ENCODE results near the gene RUNX2. TPM values are rescaled to one million over a fixed set of nuclear protein-coding genes. Genes with fewer than 3 reads are reported as not detected.

RUNX2 gene
- total RNA-seq, 3 donors from 2014 or later = 2.0 to 4.4 (median 3.4) TPM

DNA sequence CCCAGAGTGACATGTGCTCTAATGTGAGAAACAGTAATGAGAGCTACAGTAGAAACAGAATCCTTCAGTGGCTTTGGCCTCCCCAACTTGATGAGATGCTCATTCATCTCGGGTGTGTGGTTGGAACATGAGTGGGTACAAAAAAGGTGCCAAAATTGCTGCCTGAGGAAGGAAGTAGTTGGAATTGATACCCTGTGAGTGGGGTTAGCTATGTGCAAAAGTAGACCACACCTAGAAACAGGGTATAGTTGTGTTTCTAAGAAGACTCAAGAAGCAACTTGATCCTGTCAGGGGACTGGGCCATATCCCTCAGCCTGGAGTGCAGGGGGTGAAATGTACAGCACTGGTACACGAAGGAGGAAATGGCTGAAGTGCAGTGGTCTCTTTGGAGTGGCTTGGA, 256.0 kb downstream of the RUNX2 start:
- Histone ChIP-seq H3K4me3 (no peak overlapping the region), H3K36me3 (ENCODE audit: low read depth) (no peaks in the 10 kb centered on the region), H3K4me1 (ENCODE audit: low read depth) (no peaks in the 10 kb centered on the region), H3K9me3 (no peaks in the 10 kb centered on the region)
- intact Hi-C loops (cut with DNase I, micrococcal nuclease) = no loop called here
- DNase-seq (no peak), ATAC-seq (no peak)
- TF ChIP-seq, protein P1, sequence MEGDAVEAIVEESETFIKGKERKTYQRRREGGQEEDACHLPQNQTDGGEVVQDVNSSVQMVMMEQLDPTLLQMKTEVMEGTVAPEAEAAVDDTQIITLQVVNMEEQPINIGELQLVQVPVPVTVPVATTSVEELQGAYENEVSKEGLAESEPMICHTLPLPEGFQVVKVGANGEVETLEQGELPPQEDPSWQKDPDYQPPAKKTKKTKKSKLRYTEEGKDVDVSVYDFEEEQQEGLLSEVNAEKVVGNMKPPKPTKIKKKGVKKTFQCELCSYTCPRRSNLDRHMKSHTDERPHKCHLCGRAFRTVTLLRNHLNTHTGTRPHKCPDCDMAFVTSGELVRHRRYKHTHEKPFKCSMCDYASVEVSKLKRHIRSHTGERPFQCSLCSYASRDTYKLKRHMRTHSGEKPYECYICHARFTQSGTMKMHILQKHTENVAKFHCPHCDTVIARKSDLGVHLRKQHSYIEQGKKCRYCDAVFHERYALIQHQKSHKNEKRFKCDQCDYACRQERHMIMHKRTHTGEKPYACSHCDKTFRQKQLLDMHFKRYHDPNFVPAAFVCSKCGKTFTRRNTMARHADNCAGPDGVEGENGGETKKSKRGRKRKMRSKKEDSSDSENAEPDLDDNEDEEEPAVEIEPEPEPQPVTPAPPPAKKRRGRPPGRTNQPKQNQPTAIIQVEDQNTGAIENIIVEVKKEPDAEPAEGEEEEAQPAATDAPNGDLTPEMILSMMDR (IDR thresholded peaks at IDR 0.05) = no peak

DNA sequence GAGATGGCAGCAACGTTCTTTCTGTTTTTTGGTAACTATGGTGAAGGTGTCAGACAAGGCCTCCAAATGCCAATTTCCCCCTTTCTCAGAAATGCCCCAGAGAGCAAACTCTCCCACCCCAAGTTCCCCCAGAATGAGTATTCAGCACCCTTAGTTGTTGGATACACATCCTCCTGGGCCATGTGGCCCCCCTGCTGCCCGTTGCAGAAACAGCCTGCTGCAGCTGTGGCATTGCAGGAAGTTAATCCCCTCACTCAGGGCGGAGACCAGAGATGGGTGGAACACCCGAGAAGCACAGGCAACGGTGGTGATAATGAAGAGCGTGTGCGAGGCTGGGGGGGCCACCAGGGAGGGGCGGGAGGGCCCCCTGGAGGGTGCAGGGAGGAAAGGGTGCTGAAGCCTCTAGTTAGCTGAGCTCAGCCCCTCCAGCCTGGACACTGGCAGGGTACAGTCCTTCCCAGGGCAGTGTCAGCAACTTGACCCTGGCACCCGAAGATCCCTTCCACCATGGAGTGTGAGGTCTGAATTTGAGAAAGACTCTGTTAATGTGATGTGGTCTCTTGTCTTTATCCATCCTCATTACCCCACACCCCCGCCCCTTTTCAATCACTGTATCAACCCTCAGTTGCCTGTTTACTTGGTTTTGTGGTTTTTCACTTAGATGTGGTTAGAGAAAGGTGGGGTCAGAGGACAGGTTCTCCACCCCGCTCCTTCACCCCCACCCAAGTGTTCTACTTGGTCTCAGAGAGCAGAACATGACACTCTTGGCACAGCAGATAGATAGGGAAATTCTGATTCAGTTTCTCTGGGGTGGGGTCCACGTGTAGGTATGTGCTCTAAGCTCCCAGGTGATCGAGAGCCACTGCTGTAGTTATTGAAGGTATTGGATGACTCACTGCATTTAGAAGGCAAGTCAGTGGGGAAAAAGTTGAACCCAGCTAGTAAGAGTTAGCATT, 258.4 kb downstream of the RUNX2 start:
- Histone ChIP-seq H3K4me1 (ENCODE audit: low read depth) (no peaks in the 10 kb centered on the region), H3K36me3 (ENCODE audit: low read depth) (no peaks in the 10 kb centered on the region), H3K4me3 (no peak overlapping the region), H3K9me3 (no peaks in the 10 kb centered on the region)
- TF ChIP-seq, protein P1 (IDR thresholded peaks at IDR 0.05) = no peak
- DNase-seq (peak in 2 of 3 donors; percentile 25 to 66), ATAC-seq (peak; percentile 74)
- intact Hi-C loops (cut with DNase I, micrococcal nuclease) = no loop called here

DNA sequence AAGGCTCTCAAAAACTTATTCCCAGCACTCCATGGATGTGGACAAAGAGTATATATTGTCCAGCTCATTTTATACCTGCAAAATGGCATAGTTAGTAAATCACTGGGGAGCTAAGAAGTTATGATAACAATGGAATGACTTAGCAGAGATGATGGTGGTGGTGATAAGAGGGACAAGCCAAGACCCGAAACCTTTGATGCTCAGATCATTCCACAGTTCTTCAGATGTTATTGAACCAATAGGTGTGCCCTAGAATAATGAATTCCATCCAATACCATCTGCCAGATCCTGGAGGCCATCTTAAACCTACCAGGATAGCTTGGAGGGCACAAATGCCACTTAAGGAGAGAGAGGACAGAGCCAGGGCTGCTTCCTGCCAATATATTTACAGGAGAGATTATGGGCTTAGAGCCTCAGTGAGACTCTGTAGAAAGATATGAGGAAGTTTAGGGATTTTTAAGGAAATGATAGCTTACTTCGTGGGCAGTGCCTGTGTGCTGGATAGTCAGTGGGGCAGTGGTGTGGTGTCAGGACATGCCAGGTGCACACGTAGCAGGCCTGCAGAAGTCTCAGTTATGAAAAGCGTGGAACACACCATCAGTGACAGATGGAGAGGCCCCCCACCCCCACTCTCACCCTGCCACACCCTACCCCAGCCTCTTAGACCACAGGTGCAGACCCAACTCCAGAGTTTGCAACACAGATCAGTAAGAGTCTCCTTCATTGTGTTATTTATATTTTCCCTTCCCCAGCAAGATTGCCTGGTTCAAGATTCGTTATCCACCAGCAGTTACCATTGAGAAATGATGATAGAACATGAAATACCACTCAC, 259.3 kb downstream of the RUNX2 start:
- Histone ChIP-seq H3K9me3 (no peaks in the 10 kb centered on the region), H3K4me1 (ENCODE audit: low read depth) (no peaks in the 10 kb centered on the region), H3K36me3 (ENCODE audit: low read depth) (no peaks in the 10 kb centered on the region), H3K4me3 (no peak overlapping the region)
- DNase-seq (no peak), ATAC-seq (no peak)
- TF ChIP-seq, protein P1 (IDR thresholded peaks at IDR 0.05) = no peak
- intact Hi-C loops (cut with DNase I, micrococcal nuclease) = no loop called here

DNA sequence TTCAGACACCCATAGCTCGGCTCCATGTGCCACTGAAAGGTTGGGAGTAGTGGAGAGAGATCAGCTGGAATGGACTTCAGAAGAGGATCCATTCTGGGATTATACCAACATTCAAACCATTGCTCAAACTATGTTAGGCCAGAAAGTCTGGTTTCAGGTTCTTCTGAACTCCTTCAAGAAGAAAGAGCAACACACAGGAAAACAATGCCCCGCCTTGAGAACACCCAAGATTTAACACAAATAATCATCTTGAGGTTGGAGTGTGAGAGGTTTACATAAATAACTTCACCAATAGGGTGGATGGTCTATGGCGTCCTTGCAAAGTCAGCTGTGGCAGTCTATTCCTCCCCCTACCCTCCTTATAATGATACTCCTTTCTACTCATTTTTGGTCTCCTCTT, 261.2 kb downstream of the RUNX2 start:
- TF ChIP-seq, protein P1 (IDR thresholded peaks at IDR 0.05) = no peak
- Histone ChIP-seq H3K4me1 (ENCODE audit: low read depth) (no peaks in the 10 kb centered on the region), H3K9me3 (no peaks in the 10 kb centered on the region), H3K36me3 (ENCODE audit: low read depth) (no peaks in the 10 kb centered on the region), H3K4me3 (no peak overlapping the region)
- DNase-seq (no peak), ATAC-seq (no peak)
- intact Hi-C loops (cut with DNase I, micrococcal nuclease) = no loop called here

DNA sequence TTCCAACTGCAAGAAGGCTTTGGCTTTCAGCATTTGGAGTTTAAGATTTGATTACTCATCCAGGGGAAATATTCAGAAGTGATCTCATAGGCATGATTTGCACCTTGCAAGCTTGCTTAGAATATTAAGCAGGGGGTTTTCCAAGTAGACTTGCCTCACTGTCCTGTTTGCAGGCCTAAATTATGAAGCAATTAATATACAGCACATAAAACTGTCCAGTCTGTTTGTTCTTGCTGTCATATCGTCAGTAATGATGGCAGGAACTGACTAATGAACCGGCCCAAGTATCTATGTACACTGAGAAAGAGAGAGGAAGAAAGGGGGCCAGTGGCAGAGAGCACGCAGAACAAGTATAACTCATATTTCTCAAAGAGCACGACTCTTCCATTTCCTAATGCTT, 262.1 kb downstream of the RUNX2 start:
- Histone ChIP-seq H3K9me3 (no peaks in the 10 kb centered on the region), H3K4me3 (no peak overlapping the region), H3K4me1 (ENCODE audit: low read depth) (no peaks in the 10 kb centered on the region), H3K36me3 (ENCODE audit: low read depth) (no peaks in the 10 kb centered on the region)
- intact Hi-C loops (cut with DNase I, micrococcal nuclease) = no loop called here
- DNase-seq = no peak
- TF ChIP-seq, protein P1 (IDR thresholded peaks at IDR 0.05) = no peak
- ATAC-seq = peak; percentile 18
